ENCODE data around the gene DNM1. TPM values are rescaled to one million over a fixed set of nuclear protein-coding genes. Genes with fewer than 3 reads are reported as not detected.

DNM1 gene
- total and polyA plus RNA-seq, 2 of the 8 experiments (the other 6 are each of a cell fraction or from before 2014, with no cell fraction given): 34.3 to 62.7 TPM

- no peak for TF ChIP-seq RAD21 (IDR thresholded peaks at IDR 0.05 in 1 of 2, conservative IDR thresholded peaks at IDR 0.05 in 1 of 2; ENCODE audit: low read depth in 2 of 2, low read length in 2 of 2)
- no peak for TF ChIP-seq CREB1 (IDR thresholded peaks at IDR 0.05)
- no peak for TF ChIP-seq ZNF274 (IDR thresholded peaks at IDR 0.05; ENCODE audit: borderline replicate concordance, extremely low read depth, low read length)
- no peak for TF ChIP-seq GTF2F1 (IDR thresholded peaks at IDR 0.05; ENCODE audit: borderline replicate concordance, low read depth, low read length)
- no peak for TF ChIP-seq ASH2L (IDR thresholded peaks at IDR 0.05; ENCODE audit: low read length)
- no peak for TF ChIP-seq SP1 (IDR thresholded peaks at IDR 0.05; ENCODE audit: low read depth, low read length)
- TF ChIP-seq RXRA (IDR thresholded peaks at IDR 0.05; ENCODE audit: insufficient read depth, low read depth, low read length): no peak
- TF ChIP-seq SRF (IDR thresholded peaks at IDR 0.05; ENCODE audit: low read depth, low read length): no peak
- TF ChIP-seq, protein P1, sequence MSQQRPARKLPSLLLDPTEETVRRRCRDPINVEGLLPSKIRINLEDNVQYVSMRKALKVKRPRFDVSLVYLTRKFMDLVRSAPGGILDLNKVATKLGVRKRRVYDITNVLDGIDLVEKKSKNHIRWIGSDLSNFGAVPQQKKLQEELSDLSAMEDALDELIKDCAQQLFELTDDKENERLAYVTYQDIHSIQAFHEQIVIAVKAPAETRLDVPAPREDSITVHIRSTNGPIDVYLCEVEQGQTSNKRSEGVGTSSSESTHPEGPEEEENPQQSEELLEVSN (IDR thresholded peaks at IDR 0.05): no peak
Measured at GRCh38 chr9:128288273-128289004, 85.3 kb downstream of the DNM1 start (continued).
